Transverse colon (tissue), 4 donors: ENCODE data around the gene CDIPT.

Source experiments
- CTCF ChIP-seq, 5 experiments: fragments of 200-600 bp in 3 of 5; fragments of 450-650 bp in 2 of 5; sonication (generic) in 3 of 5; IDR thresholded peaks; 1 replicate in 2 of 5; 2 replicates in 3 of 5; pipeline ENCODE4 v1.5.1; 2016 to 2017; ENCODE audit warnings: antibody characterized with exemption in 5 of 5, inconsistent platforms in 3 of 5, mild to moderate bottlenecking in 2 of 5, moderate library complexity in 1 of 5
- POLR2AphosphoS5 ChIP-seq, 3 donors: sonication (generic); formaldehyde crosslinking; IDR thresholded peaks; one replicate each; pipeline ENCODE4 v1.6.1; 2016; ENCODE audit warnings: antibody characterized with exemption in 3 of 3

- TF ChIP-seq POLR2AphosphoS5 (IDR thresholded peaks at IDR 0.05) (no peak), CTCF (IDR thresholded peaks at IDR 0.05) (no peak)
Observed at GRCh38 chr16:29837841-29838240, 25.2 kb downstream of the CDIPT start.
